Activated naive CD4-positive, alpha-beta T cell treated with Interleukin-2 at 50 U/mL for 16 hours (primary cell): ENCODE data around the gene MUS81.
"Not testable (repeated sequence)": the region's sequence is repeated elsewhere in the genome, so short reads cannot be mapped to it uniquely, and the experiment has no call there.

Experiments used
- DNase-seq: peaks from one replicate; pipeline ENCODE4 v3.0.0-alpha.2; 2020

MUS81 gene

GRCh38 chr11:65848693-65849092 is 11.5 kb upstream of the MUS81 start:
- not testable (repeated sequence) for DNase-seq

GRCh38 chr11:65849366-65849765 is 10.9 kb upstream of the MUS81 start:
- no peak for DNase-seq

- no peak for DNase-seq
These were observed 10.4 kb upstream of the MUS81 start for GRCh38 chr11:65849771-65850216.

- no peak for DNase-seq
These were observed 9.8 kb upstream of the MUS81 start for GRCh38 chr11:65850217-65851082.

GRCh38 chr11:65851083-65851579 is 9.1 kb upstream of the MUS81 start:
- DNase-seq, result no peak

GRCh38 chr11:65851811-65852507 is 8.3 kb upstream of the MUS81 start:
- DNase-seq, result no peak

GRCh38 chr11:65852508-65853245 is 7.6 kb upstream of the MUS81 start:
- DNase-seq, result no peak

GRCh38 chr11:65853246-65853979 is 6.8 kb upstream of the MUS81 start:
- no peak for DNase-seq

GRCh38 chr11:65854161-65854592 is 6.1 kb upstream of the MUS81 start:
- no peak for DNase-seq

- DNase-seq, result no peak
These were observed 5.1 kb upstream of the MUS81 start for GRCh38 chr11:65854852-65855837.

GRCh38 chr11:65855927-65856363 is 4.3 kb upstream of the MUS81 start:
- no peak for DNase-seq

GRCh38 chr11:65856689-65857499 is 3.3 kb upstream of the MUS81 start:
- peak; percentile 85 for DNase-seq

- peak; percentile 66 for DNase-seq
These were observed 2.8 kb upstream of the MUS81 start for GRCh38 chr11:65857500-65857852.

- DNase-seq, result peak; percentile 97
These were observed 2.2 kb upstream of the MUS81 start, which contains the start of gene CFL1 for GRCh38 chr11:65857853-65858680. Gene CFL1 (minus strand): TSS chr11:65858180. CDS start chr11:65858099, 81 bp downstream.

- no peak for DNase-seq
These were observed 1.5 kb upstream of the MUS81 start for GRCh38 chr11:65858681-65859087.

- DNase-seq, result peak; percentile 97
These were observed 980 bp upstream of the MUS81 start for GRCh38 chr11:65859095-65859811.

GRCh38 chr11:65859812-65860277 is 388 bp upstream of the MUS81 start:
- peak; percentile 41 for DNase-seq

- no peak for DNase-seq
These were observed 902 bp downstream of the MUS81 start for GRCh38 chr11:65861165-65861505.
